ENCODE measurements around the gene AUP1. TPM values are rescaled to one million over a fixed set of nuclear protein-coding genes. Genes with fewer than 3 reads are reported as not detected.

Gene AUP1
- total and polyA plus RNA-seq, 10 of the 15 experiments (the other 5 are each of a cell fraction or from before 2014, with no cell fraction given) = 39.1 to 215 (median 138) TPM

- Histone ChIP-seq H3K9ac (ENCODE audit: control insufficient read depth, insufficient read depth, low read length) (no peak overlapping the region), H3K79me2 (ENCODE audit: control insufficient read depth, insufficient read depth, low read length) (peaks cover 16% of the 10 kb centered on the region), H2AFZ (ENCODE audit: control insufficient read depth, low read depth, low read length) (no peak overlapping the region), H3K4me1 (ENCODE audit: control insufficient read depth, insufficient read depth, low read length) (peaks cover 28% of the 10 kb centered on the region), H3K27me3 (replicated peaks in 1 of 2; ENCODE audit: control insufficient read depth in 2 of 2, insufficient read depth in 2 of 2, low read length in 1 of 2) (no peaks in the 10 kb centered on the region), H3K4me3 (no peak overlapping the region), H4K20me1 (ENCODE audit: control insufficient read depth, insufficient read depth) (no peaks in the 10 kb centered on the region), H3K36me3 (ENCODE audit: control insufficient read depth in 2 of 2, insufficient read depth in 2 of 2, low read length in 1 of 2) (peaks cover 8 to 26% of the 10 kb centered on the region in 2 experiments), H3K27ac (ENCODE audit: control insufficient read depth, insufficient read depth) (no peak overlapping the region), H3K9me3 (replicated peaks; ENCODE audit: control insufficient read depth, insufficient read depth, low read length) (no peaks in the 10 kb centered on the region), H3K4me2 (ENCODE audit: control insufficient read depth, insufficient read depth) (no peak overlapping the region)
- FAIRE-seq (no peak), ATAC-seq (no peak), DNase-seq (ENCODE audit: low read depth, low spot score) (no peak)
- RAD21 ChIA-PET (ENCODE audit: unreplicated experiment) = no interaction called here
- CTCF ChIA-PET = interaction anchor here (1.0 to 10.4 kb wide), 2 partner anchors 30 to 49 kb away, joined by 3 to 135 read pairs; partner anchors contain the start of gene PCGF1
- no TSS peak for BruUV-seq (replicated peaks)
- intact Hi-C loops (cut with micrococcal nuclease; ENCODE audit: unreplicated experiment) = no loop called here
- in situ Hi-C loops (cut with MboI) = no loop called here
- SMC1A ChIA-PET (ENCODE audit: uncharacterized antibody, unreplicated experiment) = interaction anchor here (9.9 kb wide), 1 partner anchor 51 kb away, joined by 208 read pairs; no protein-coding TSS in a partner anchor
- 78% methylated on average over 10 of the region's 10 CpGs for WGBS (ENCODE audit: insufficient coverage, insufficient replicate concordance, low lambda C conversion rate, missing lambda C conversion rate)
- POLR2A ChIA-PET = no interaction called here
- no peak for TF ChIP-seq IRF3 (IDR thresholded peaks at IDR 0.05)
- no peak for TF ChIP-seq E2F4 (IDR thresholded peaks at IDR 0.05; ENCODE audit: low read depth, low read length)
- TF ChIP-seq IKZF2 (IDR thresholded peaks at IDR 0.05) = no peak
- no peak for TF ChIP-seq ZNF687 (IDR thresholded peaks at IDR 0.05)
- no peak for TF ChIP-seq MTA3 (IDR thresholded peaks at IDR 0.05; ENCODE audit: borderline replicate concordance, low read length)
- no peak for TF ChIP-seq RB1 (IDR thresholded peaks at IDR 0.05; ENCODE audit: borderline replicate concordance)
- no peak for TF ChIP-seq IRF5 (IDR thresholded peaks at IDR 0.05; ENCODE audit: borderline replicate concordance)
- TF ChIP-seq JUND (IDR thresholded peaks at IDR 0.05; ENCODE audit: low read depth, low read length) = no peak
- TF ChIP-seq RFX5 (IDR thresholded peaks at IDR 0.05; ENCODE audit: low read depth, low read length) = no peak
- no peak for TF ChIP-seq PBX3 (IDR thresholded peaks at IDR 0.05; ENCODE audit: insufficient replicate concordance, low read depth, low read length)
- no peak for TF ChIP-seq NRF1 (conservative IDR thresholded peaks at IDR 0.05; ENCODE audit: low read depth, low read length)
- TF ChIP-seq HDAC6 (IDR thresholded peaks at IDR 0.05; ENCODE audit: unreplicated experiment) = no peak
- TF ChIP-seq TCF7 (IDR thresholded peaks at IDR 0.05; ENCODE audit: borderline replicate concordance) = no peak
- no peak for TF ChIP-seq POLR2AphosphoS5 (IDR thresholded peaks at IDR 0.05; ENCODE audit: low read length)
Observed at GRCh38 chr2:74535440-74535965, 6.0 kb upstream of the AUP1 start.

All from GM12878 (cell line).